CD8-positive, alpha-beta memory T cell (primary cell): ENCODE data around the gene CCDC88A. TPM values are rescaled to one million over a fixed set of nuclear protein-coding genes. Genes with fewer than 3 reads are reported as not detected.

Source experiments
- CTCF ChIA-PET: fragments of 350-600 bp; sonication (Branson Sonifier 250); formaldehyde crosslinking; loops from one replicate; lab custom pipeline; 2021; ENCODE audit warnings: antibody characterized with exemption; lab: Charles Lee
- POLR2A ChIA-PET: fragments of 350-600 bp; sonication (Branson Sonifier 250); formaldehyde crosslinking; loops from one replicate; lab custom pipeline; 2021; ENCODE audit warnings: antibody characterized with exemption; lab: Charles Lee
- DNase-seq, 5 donors: peaks; one replicate each; pipeline versions ENCODE4 v3.0.0 to v3.0.0-alpha.2; 2020 to 2022; ENCODE audit warnings: mixed read lengths in 1 of 5
- H3K27ac ChIP-seq: one replicate; pipeline ENCODE4 v1.7.0; 2013; ENCODE audit warnings: low read depth, mild to moderate bottlenecking, low read length, moderate library complexity
- H3K27me3 ChIP-seq: 2 replicates; pipeline ENCODE4 v1.7.0; 2013; ENCODE audit warnings: low read length, mild to moderate bottlenecking; ENCODE audit not compliant: insufficient read depth, poor library complexity, severe bottlenecking
- H3K36me3 ChIP-seq: 2 replicates; pipeline ENCODE4 v1.7.0; 2013; ENCODE audit warnings: mild to moderate bottlenecking, low read length, moderate library complexity; ENCODE audit not compliant: insufficient read depth
- H3K4me1 ChIP-seq: 2 replicates; pipeline ENCODE4 v1.7.0; 2013; ENCODE audit warnings: mild to moderate bottlenecking, low read length, moderate library complexity; ENCODE audit not compliant: insufficient read depth
- H3K4me3 ChIP-seq: 2 replicates; pipeline ENCODE4 v1.7.0; 2013; ENCODE audit warnings: mild to moderate bottlenecking, low read length
- H3K9me3 ChIP-seq: 2 replicates; pipeline ENCODE4 v1.7.0; 2013; ENCODE audit warnings: mild to moderate bottlenecking, low read length
- H3K27ac Mint-ChIP-seq, 8 donors: one replicate each; pipeline ENCODE4 v1.8.0; 2020 to 2021; ENCODE audit warnings: mixed read lengths in 8 of 8, mild to moderate bottlenecking in 6 of 8, inconsistent platforms in 3 of 8, moderate library complexity in 3 of 8
- H3K27me3 Mint-ChIP-seq, 2 donors: one replicate each; pipeline ENCODE4 v1.8.0; 2020 to 2021; ENCODE audit warnings: mixed read lengths in 2 of 2, mild to moderate bottlenecking in 1 of 2, moderate library complexity in 1 of 2
- H3K36me3 Mint-ChIP-seq, 3 donors: one replicate each; pipeline ENCODE4 v1.8.0; 2020 to 2021; ENCODE audit warnings: mixed read lengths in 3 of 3, inconsistent platforms in 1 of 3, mild to moderate bottlenecking in 1 of 3
- H3K4me1 Mint-ChIP-seq, 3 donors: one replicate each; pipeline ENCODE4 v1.8.0; 2020 to 2021; ENCODE audit warnings: mixed read lengths in 3 of 3, inconsistent platforms in 1 of 3, mild to moderate bottlenecking in 1 of 3
- H3K4me3 Mint-ChIP-seq, 7 donors: one replicate each; pipeline ENCODE4 v1.8.0; 2020 to 2021; ENCODE audit warnings: mixed read lengths in 7 of 7, mild to moderate bottlenecking in 6 of 7, moderate library complexity in 4 of 7, inconsistent platforms in 2 of 7
- H3K9me3 Mint-ChIP-seq, 5 donors: one replicate each; pipeline ENCODE4 v1.8.0; 2020 to 2022; ENCODE audit warnings: mixed read lengths in 5 of 5, mild to moderate bottlenecking in 3 of 5, moderate library complexity in 2 of 5, inconsistent platforms in 1 of 5
- polyA plus RNA-seq: library from polyadenylated mRNA; unstranded; fragments of 300-500 nt; fragmentation: Illumina TruSeq; gene quantifications from one replicate; pipeline ENCODE4 v1.2.3, GENCODE V29; 2021
- total RNA-seq, 2 experiments: library from RNA; stranded (reverse); gene quantifications; one replicate each; pipeline ENCODE4 v1.2.3, GENCODE V29; 2021

The CCDC88A gene
- 10 to 100 TPM in 1 of 2 experiments, 1 to 10 TPM in 1; 9.5 to 10.7 TPM for total RNA-seq
- polyA plus RNA-seq: 9.5 TPM

GRCh38 chr2:55419679-55420438 lies at the start of gene CCDC88A:
CCDC88A (minus strand) TSS chr2:55419856; CDS start chr2:55419079, 777 bp downstream.
- Mint-ChIP-seq H3K27ac (peak within 1 kb of the TSS; percentile 87 to 97 (median 94)), H3K9me3 (no peaks in the 10 kb centered on the region), H3K4me1 (peaks cover 32 to 52% (median 49%) of the 10 kb centered on the region in 3 donors), H3K27me3 (peaks cover 6 to 8% of the 10 kb centered on the region in 2 donors), H3K4me3 (peak within 1 kb of the TSS; percentile 85 to 96 (median 93)), H3K36me3 (peaks cover 0 to 8% (median 0%) of the 10 kb centered on the region in 3 donors)
- H3K27ac ChIP-seq: peak within 1 kb of the TSS; percentile 74
- H3K9me3 ChIP-seq: no peaks in the 10 kb centered on the region
- H3K27me3 ChIP-seq: no peaks in the 10 kb centered on the region
- CTCF ChIA-PET: interaction anchor here (1.0 kb wide), 1 partner anchor 245 kb away, joined by 3 read pairs; no protein-coding TSS in a partner anchor
- H3K4me1 ChIP-seq: peaks cover 17% of the 10 kb centered on the region
- DNase-seq: peak; percentile 80 to 89 (median 85)
- H3K36me3 ChIP-seq: no peaks in the 10 kb centered on the region
- peak within 1 kb of the TSS; percentile 88 for H3K4me3 ChIP-seq
- POLR2A ChIA-PET: interaction anchor here (0.8 to 1.9 kb wide), 8 partner anchors 9 to 369 kb away, joined by 3 to 6 read pairs (median 3); partner anchors contain the start of genes CFAP36, CLHC1 and RPS27A

DNA sequence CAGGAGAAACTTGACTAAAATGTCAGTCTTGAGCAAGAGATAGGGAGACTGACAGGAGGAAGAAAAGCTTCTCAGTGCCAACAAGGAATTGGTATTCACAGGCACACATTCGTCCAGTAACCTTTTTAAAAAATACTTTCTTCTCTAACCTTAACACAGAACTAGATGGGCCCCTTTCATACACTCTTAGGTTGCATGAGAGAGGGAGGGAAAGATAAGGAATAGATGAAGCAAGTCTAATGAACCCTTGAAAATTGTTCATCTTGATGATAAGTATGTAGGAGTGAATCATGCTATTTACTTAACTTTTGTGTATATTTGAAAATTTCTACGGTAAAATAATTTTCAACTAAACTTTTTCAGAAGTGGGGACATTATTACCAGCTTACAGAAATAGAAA lies 42.0 kb upstream of the CCDC88A start:
- H3K27me3 Mint-ChIP-seq: peaks cover 11 to 51% of the 10 kb centered on the region in 2 donors
- Histone ChIP-seq H3K9me3 (no peaks in the 10 kb centered on the region), H3K36me3 (no peaks in the 10 kb centered on the region), H3K27ac (no peak overlapping the region), H3K4me1 (no peaks in the 10 kb centered on the region), H3K27me3 (no peaks in the 10 kb centered on the region), H3K4me3 (no peak overlapping the region)
- peaks cover 0 to 12% (median 0%) of the 10 kb centered on the region in 5 donors for H3K9me3 Mint-ChIP-seq
- no peak overlapping the region for H3K27ac Mint-ChIP-seq
- H3K4me3 Mint-ChIP-seq: no peak overlapping the region
- peaks cover 0 to 8% (median 0%) of the 10 kb centered on the region in 3 donors for H3K36me3 Mint-ChIP-seq
- no peak for DNase-seq
- CTCF ChIA-PET: no interaction called here
- POLR2A ChIA-PET: no interaction called here
- H3K4me1 Mint-ChIP-seq: no peaks in the 10 kb centered on the region

DNA sequence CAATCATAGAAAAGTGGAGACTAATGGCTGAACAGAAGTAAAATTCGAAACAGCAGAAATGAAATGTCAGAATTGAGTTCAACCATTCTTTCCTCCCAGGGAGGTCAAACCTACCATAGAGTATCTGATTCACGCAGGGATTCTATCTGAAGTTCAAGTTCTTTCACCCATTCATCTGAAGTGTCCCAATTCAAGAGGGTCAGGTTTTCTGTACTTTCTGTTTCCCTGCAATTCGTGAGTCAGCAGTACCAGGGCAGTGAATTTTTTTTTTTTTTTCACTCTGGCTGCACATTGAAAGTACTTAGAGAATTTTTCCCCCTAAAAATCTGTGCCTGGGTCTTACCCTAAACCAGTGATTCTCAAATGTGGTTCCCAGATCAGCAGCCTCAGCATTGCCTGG lies 40.9 kb upstream of the CCDC88A start:
- Mint-ChIP-seq H3K4me1 (no peaks in the 10 kb centered on the region), H3K36me3 (peaks cover 0 to 8% (median 0%) of the 10 kb centered on the region in 3 donors), H3K9me3 (peaks cover 0 to 9% (median 0%) of the 10 kb centered on the region in 5 donors), H3K27ac (no peak overlapping the region), H3K4me3 (no peak overlapping the region), H3K27me3 (peaks cover 11 to 51% of the 10 kb centered on the region in 2 donors)
- ChIA-PET POLR2A (no interaction called here), CTCF (no interaction called here)
- Histone ChIP-seq H3K27me3 (no peaks in the 10 kb centered on the region), H3K9me3 (no peaks in the 10 kb centered on the region), H3K4me3 (no peak overlapping the region), H3K36me3 (no peaks in the 10 kb centered on the region), H3K4me1 (no peaks in the 10 kb centered on the region), H3K27ac (no peak overlapping the region)
- DNase-seq: no peak

- Mint-ChIP-seq H3K27me3 (peaks cover 11 to 47% of the 10 kb centered on the region in 2 donors), H3K36me3 (peaks cover 0 to 5% (median 0%) of the 10 kb centered on the region in 3 donors), H3K4me3 (no peak overlapping the region), H3K4me1 (no peaks in the 10 kb centered on the region), H3K9me3 (peaks cover 0 to 9% (median 0%) of the 10 kb centered on the region in 5 donors), H3K27ac (no peak overlapping the region)
- CTCF ChIA-PET: no interaction called here
- POLR2A ChIA-PET: no interaction called here
- DNase-seq: no peak
- H3K27ac ChIP-seq: no peak overlapping the region
- H3K9me3 ChIP-seq: no peaks in the 10 kb centered on the region
- no peaks in the 10 kb centered on the region for H3K4me1 ChIP-seq
- no peaks in the 10 kb centered on the region for H3K36me3 ChIP-seq
- H3K4me3 ChIP-seq: no peak overlapping the region
- H3K27me3 ChIP-seq: no peaks in the 10 kb centered on the region
These were observed 40.1 kb upstream of the CCDC88A start for GRCh38 chr2:55459714-55460274.

GRCh38 chr2:55459279-55459678 lies 39.6 kb upstream of the CCDC88A start:
- Mint-ChIP-seq H3K27ac (no peak overlapping the region), H3K9me3 (peaks cover 0 to 9% (median 0%) of the 10 kb centered on the region in 5 donors), H3K4me1 (no peaks in the 10 kb centered on the region), H3K36me3 (peaks cover 0 to 4% (median 0%) of the 10 kb centered on the region in 3 donors), H3K4me3 (no peak overlapping the region), H3K27me3 (peaks cover 11 to 45% of the 10 kb centered on the region in 2 donors)
- no peaks in the 10 kb centered on the region for H3K4me1 ChIP-seq
- ChIA-PET CTCF (no interaction called here), POLR2A (no interaction called here)
- no peaks in the 10 kb centered on the region for H3K9me3 ChIP-seq
- H3K27ac ChIP-seq: no peak overlapping the region
- no peak overlapping the region for H3K4me3 ChIP-seq
- no peaks in the 10 kb centered on the region for H3K27me3 ChIP-seq
- DNase-seq: no peak
- H3K36me3 ChIP-seq: no peaks in the 10 kb centered on the region

- H3K27ac ChIP-seq: no peak overlapping the region
- Mint-ChIP-seq H3K27ac (no peak overlapping the region), H3K4me3 (no peak overlapping the region), H3K36me3 (no peaks in the 10 kb centered on the region), H3K27me3 (peaks cover 0 to 2% of the 10 kb centered on the region in 2 donors), H3K9me3 (no peaks in the 10 kb centered on the region), H3K4me1 (no peaks in the 10 kb centered on the region)
- no peak for DNase-seq
- H3K9me3 ChIP-seq: no peaks in the 10 kb centered on the region
- no peaks in the 10 kb centered on the region for H3K36me3 ChIP-seq
- H3K4me1 ChIP-seq: no peaks in the 10 kb centered on the region
- ChIA-PET CTCF (no interaction called here), POLR2A (no interaction called here)
- no peaks in the 10 kb centered on the region for H3K27me3 ChIP-seq
- H3K4me3 ChIP-seq: no peak overlapping the region
These were observed 34.5 kb upstream of the CCDC88A start for GRCh38 chr2:55454121-55454520.

DNA sequence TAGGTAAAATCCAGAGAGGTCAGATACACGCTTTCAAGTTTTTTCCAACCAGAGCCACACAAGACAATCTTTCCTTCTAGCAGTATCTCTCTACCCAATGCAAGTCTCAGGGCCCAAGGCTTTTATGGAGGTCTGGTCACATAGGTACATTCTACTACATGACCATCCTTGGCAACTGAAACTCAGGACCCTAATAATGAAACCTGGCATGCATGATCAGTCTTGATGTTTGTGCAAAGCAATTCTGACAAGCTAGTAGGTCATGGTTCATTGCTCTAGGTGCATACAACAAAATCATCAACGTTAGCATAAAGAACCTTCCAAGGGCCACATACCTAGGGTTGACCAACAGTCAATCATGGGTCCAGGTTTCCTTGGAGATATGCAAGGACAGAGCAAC lies 33.2 kb upstream of the CCDC88A start:
- no peak overlapping the region for H3K4me3 ChIP-seq
- ChIA-PET CTCF (no interaction called here), POLR2A (no interaction called here)
- no peaks in the 10 kb centered on the region for H3K27me3 Mint-ChIP-seq
- DNase-seq: no peak
- no peaks in the 10 kb centered on the region for H3K27me3 ChIP-seq
- no peak overlapping the region for H3K27ac Mint-ChIP-seq
- no peaks in the 10 kb centered on the region for H3K9me3 Mint-ChIP-seq
- H3K4me3 Mint-ChIP-seq: no peak overlapping the region
- no peaks in the 10 kb centered on the region for H3K4me1 ChIP-seq
- H3K27ac ChIP-seq: no peak overlapping the region
- no peaks in the 10 kb centered on the region for H3K9me3 ChIP-seq
- H3K4me1 Mint-ChIP-seq: no peaks in the 10 kb centered on the region
- H3K36me3 Mint-ChIP-seq: no peaks in the 10 kb centered on the region
- no peaks in the 10 kb centered on the region for H3K36me3 ChIP-seq

- Histone ChIP-seq H3K27ac (no peak overlapping the region), H3K27me3 (no peaks in the 10 kb centered on the region), H3K4me1 (no peaks in the 10 kb centered on the region), H3K9me3 (no peaks in the 10 kb centered on the region), H3K36me3 (no peaks in the 10 kb centered on the region), H3K4me3 (no peak overlapping the region)
- no peak for DNase-seq
- H3K27ac Mint-ChIP-seq: no peak overlapping the region
- no peaks in the 10 kb centered on the region for H3K27me3 Mint-ChIP-seq
- H3K4me3 Mint-ChIP-seq: no peak overlapping the region
- no peaks in the 10 kb centered on the region for H3K4me1 Mint-ChIP-seq
- H3K36me3 Mint-ChIP-seq: no peaks in the 10 kb centered on the region
- ChIA-PET POLR2A (no interaction called here), CTCF (no interaction called here)
- H3K9me3 Mint-ChIP-seq: no peaks in the 10 kb centered on the region
These were observed 32.0 kb upstream of the CCDC88A start for GRCh38 chr2:55451699-55452098.
